ENCODE measurements around the gene PDPK1. TPM values are rescaled to one million over a fixed set of nuclear protein-coding genes. Genes with fewer than 3 reads are reported as not detected.
"Not testable (repeated sequence)": the region's sequence is repeated elsewhere in the genome, so short reads cannot be mapped to it uniquely, and the experiment has no call there.

PDPK1 gene
- total RNA-seq, 1 donor from 2014 or later: 46.4 TPM

DNA sequence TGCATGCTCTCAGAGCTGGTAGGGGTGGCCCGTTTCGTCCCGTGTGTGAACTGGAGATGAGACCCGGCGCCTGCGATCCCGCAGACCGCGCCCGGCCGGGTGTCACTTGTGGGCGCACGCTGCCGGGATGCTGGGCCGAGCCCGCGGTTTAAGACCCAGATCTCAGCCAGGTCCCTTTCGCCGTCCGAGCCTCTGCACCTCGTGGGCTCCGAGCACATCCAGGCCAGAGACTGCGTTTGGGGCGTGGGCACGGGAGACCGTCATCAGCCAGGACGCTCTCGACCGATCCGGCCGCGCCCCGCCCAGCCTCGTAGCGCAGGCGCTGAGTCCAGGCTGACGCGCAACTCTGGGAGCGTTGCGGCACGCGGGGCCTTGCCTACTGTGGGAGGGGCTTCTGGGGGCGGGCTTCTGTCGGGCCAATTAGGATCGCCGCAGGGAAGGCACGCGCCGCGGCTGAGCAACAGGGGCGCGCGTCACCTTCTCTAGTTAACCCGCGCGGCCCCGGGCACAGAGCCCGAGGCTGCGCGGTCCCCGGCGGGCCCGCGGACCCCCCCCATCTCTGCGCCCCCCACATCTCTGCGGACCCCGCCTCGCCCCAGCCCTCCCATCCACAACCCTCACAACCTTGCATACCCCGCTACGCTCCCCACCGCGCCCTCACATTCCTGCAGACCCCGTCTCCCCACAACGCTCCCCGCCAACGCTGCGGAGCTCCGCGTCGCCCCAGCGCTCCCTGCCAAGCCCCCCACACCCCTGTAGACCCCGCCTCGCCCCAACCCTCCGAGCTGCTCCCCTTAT lies 5.9 kb upstream of the PDPK1 start:
- Histone ChIP-seq H3K4me3 (peak overlapping the region; percentile 72), H3K27me3 (ENCODE audit: low read depth) (no peaks in the 10 kb centered on the region), H3K4me1 (peaks cover 28% of the 10 kb centered on the region), H3K9me3 (replicated peaks) (no peaks in the 10 kb centered on the region), H3K27ac (replicated peaks) (peak overlapping the region; percentile 88), H3K36me3 (peaks cover 25% of the 10 kb centered on the region)
- peak; percentile 99 for DNase-seq
- TF ChIP-seq, protein P1, sequence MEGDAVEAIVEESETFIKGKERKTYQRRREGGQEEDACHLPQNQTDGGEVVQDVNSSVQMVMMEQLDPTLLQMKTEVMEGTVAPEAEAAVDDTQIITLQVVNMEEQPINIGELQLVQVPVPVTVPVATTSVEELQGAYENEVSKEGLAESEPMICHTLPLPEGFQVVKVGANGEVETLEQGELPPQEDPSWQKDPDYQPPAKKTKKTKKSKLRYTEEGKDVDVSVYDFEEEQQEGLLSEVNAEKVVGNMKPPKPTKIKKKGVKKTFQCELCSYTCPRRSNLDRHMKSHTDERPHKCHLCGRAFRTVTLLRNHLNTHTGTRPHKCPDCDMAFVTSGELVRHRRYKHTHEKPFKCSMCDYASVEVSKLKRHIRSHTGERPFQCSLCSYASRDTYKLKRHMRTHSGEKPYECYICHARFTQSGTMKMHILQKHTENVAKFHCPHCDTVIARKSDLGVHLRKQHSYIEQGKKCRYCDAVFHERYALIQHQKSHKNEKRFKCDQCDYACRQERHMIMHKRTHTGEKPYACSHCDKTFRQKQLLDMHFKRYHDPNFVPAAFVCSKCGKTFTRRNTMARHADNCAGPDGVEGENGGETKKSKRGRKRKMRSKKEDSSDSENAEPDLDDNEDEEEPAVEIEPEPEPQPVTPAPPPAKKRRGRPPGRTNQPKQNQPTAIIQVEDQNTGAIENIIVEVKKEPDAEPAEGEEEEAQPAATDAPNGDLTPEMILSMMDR (IDR thresholded peaks at IDR 0.05; ENCODE audit: borderline replicate concordance): no peak
- intact Hi-C loops (cut with micrococcal nuclease): no loop called here

DNA sequence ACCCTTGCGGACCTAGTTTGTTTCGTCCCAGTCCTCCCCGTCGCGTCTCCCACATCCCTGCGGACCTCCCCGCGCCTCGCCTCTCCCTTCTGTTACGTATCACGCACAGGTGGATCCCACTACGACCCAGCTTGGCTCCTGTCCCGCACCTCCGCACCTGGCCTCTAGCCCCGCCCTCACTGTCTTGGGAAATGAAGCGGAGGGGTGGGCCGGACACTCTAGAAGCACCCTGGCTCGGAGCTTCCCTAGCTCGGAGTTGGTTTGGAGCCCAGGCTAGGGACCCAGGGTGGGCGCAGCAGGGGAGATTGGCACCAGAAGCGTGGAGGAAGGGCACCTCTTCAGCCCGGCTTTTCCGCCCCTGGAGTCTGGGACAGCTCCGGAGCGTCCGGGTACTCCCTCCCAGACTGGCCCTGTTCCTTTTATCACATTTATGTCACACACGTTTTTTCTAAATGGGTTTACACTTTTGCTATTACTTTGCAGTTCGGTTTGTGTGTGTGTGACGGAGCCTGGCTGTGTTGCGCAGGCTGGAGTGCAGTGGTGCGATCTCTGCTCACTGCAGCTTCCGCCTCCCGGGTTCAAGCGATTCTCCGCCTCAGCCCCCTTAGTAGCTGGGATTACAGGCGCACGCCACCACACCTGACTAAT lies 5.2 kb upstream of the PDPK1 start:
- no peaks in the 10 kb centered on the region for H3K9me3 ChIP-seq (replicated peaks)
- TF ChIP-seq, protein P1 (IDR thresholded peaks at IDR 0.05; ENCODE audit: borderline replicate concordance): no peak
- peak overlapping the region; percentile 88 for H3K27ac ChIP-seq (replicated peaks)
- no peaks in the 10 kb centered on the region for H3K27me3 ChIP-seq (ENCODE audit: low read depth)
- intact Hi-C loops (cut with micrococcal nuclease): no loop called here
- peaks cover 34% of the 10 kb centered on the region for H3K4me1 ChIP-seq
- peaks cover 20% of the 10 kb centered on the region for H3K36me3 ChIP-seq
- peak; percentile 57 for DNase-seq
- H3K4me3 ChIP-seq: peak overlapping the region; percentile 72

DNA sequence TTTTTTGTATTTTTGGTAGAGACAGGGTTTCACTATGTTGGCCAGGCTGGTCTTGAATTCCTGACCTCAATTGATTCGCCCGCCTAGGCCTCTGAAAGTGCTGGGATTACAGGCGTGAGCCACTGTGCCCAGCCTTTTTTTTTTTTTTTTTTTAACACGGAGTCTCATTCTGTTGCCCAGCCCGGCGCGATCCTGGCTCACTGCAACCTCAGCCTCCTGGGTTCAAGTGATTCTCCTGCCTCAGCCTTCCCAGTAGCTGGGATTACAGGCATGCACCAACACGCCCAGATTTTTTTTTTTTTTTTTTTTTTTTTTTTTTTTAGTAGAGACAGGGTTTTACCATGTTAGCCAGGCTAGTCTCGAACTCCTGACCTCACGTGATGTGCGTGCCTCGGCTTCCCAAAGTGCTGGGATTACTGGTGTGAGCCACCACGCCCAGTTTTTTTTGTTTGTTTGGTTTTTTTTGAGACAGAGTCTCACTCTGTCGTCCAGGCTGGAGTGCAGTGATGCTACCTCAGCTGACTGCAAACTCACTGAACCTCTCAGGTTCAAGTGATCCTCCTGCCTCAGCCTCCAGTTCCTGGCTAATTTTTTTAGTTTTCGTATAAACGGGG lies 4.6 kb upstream of the PDPK1 start:
- H3K9me3 ChIP-seq (replicated peaks); intact Hi-C loops (cut with micrococcal nuclease); DNase-seq; H3K27me3 ChIP-seq (ENCODE audit: low read depth): not testable (repeated sequence)
- Histone ChIP-seq H3K27ac (replicated peaks) (peak overlapping the region; percentile 88), H3K4me1 (peaks cover 34% of the 10 kb centered on the region), H3K4me3 (peak overlapping the region; percentile 72), H3K36me3 (peaks cover 14% of the 10 kb centered on the region)

DNA sequence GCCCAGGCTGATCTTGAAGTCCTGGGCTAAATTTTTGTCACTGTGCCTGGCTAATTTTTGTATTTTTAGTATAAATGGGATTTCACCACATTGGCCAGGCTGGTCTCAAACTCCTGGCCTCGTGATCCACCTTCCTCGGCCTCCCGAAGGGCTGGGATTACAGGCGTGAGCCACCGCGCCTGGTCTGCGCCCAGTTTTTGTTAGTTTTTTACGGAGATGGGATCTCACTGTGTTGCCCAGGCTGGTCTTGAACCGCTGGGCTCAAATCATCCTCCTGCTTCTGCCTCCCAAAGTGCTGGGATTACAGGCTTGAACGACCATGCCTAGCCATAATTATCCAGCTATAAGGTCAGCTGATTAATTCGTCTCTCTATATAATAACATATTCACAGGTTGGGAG lies 3.9 kb upstream of the PDPK1 start:
- Histone ChIP-seq H3K9me3 (replicated peaks) (no peaks in the 10 kb centered on the region), H3K4me1 (peaks cover 38% of the 10 kb centered on the region), H3K27ac (replicated peaks) (peak overlapping the region; percentile 88), H3K36me3 (peaks cover 7% of the 10 kb centered on the region), H3K4me3 (no peak overlapping the region), H3K27me3 (ENCODE audit: low read depth) (no peaks in the 10 kb centered on the region)
- intact Hi-C loops (cut with micrococcal nuclease): no loop called here
- TF ChIP-seq, protein P1 (IDR thresholded peaks at IDR 0.05; ENCODE audit: borderline replicate concordance): no peak
- DNase-seq: no peak

DNA sequence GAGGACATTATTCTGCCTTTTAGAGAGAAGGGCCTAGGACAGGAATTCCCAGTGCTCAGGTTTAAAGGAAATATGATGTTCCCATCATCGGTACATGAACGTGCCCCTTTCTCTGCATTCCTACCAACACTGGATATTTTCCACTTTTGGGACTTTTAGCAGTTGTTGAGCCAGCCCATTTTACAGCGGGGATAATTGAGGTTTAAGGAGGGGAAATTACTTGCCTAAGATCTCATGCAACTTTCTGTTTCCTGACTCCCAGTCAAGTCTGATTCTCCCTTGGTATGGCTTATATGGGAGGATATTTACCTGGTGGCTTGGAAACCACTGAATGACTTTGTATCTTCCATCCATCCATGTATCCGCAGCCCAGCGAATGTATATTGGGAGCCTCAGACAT lies 3.5 kb upstream of the PDPK1 start:
- H3K27me3 ChIP-seq (ENCODE audit: low read depth); H3K4me3 ChIP-seq; H3K9me3 ChIP-seq (replicated peaks); intact Hi-C loops (cut with micrococcal nuclease); DNase-seq; H3K27ac ChIP-seq (replicated peaks); H3K36me3 ChIP-seq: not testable (repeated sequence)
- peaks cover 43% of the 10 kb centered on the region for H3K4me1 ChIP-seq

DNA sequence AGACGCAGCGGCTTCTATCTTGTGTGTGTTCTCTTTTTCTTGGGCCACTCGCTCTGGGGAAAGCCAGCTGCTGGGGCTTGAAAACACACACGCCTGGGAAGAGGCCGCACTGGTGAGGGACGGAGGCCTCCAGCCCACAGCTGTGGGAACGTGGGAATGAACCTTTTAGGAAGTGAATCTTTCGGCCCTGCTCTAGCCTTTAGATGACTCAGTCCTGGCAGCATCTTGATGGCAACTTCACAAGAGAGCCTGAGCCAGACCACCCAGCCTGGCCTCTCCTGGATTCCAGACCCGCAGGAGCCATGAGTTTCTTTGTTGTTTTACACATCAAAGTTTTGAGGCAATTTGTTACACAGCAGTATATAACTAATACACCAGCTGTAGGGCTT lies 2.2 kb upstream of the PDPK1 start:
- Histone ChIP-seq H3K4me3 (no peak overlapping the region), H3K9me3 (replicated peaks) (no peaks in the 10 kb centered on the region), H3K4me1 (peaks cover 55% of the 10 kb centered on the region), H3K27ac (replicated peaks) (peak overlapping the region; percentile 92), H3K27me3 (ENCODE audit: low read depth) (no peaks in the 10 kb centered on the region), H3K36me3 (no peaks in the 10 kb centered on the region)
- intact Hi-C loops (cut with micrococcal nuclease): no loop called here
- TF ChIP-seq, protein P1 (IDR thresholded peaks at IDR 0.05; ENCODE audit: borderline replicate concordance): no peak
- no peak for DNase-seq

DNA sequence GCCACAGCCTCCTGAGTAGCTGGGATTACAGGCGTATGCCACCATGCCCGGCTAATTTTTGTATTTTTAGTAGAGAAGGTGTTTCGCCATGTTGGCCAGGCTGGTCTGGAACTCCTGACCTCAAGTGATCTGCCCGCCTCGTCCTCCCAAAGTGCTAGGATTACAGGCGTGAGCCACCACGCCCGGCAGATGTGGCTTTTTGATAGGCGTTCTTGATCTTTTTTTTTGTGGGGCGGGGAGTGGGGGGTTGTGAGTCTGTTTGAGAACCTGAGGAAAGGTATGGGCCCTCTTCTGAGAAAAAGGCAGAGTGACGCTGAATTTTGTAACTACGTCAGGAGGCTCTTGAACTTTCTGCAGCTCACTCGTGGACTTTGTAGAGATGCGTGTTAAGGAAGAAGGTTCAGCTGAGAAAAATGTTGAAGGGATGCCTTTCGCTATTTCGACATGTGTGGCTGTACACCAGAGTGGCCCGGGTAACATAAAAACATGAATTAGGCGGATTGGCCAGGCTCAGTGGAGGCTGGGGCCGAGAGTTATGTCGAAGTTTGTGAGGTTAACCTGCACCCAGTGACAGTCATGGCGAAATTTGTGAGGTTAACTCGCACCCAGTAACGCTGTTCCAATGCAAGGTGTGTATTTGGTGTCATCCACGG lies 1.5 kb downstream of the PDPK1 start:
- Histone ChIP-seq H3K4me1 (peaks cover 58% of the 10 kb centered on the region), H3K4me3 (peak overlapping the region; percentile 74)
- H3K36me3 ChIP-seq; H3K27me3 ChIP-seq (ENCODE audit: low read depth); DNase-seq; intact Hi-C loops (cut with micrococcal nuclease); H3K27ac ChIP-seq (replicated peaks); H3K9me3 ChIP-seq (replicated peaks): not testable (repeated sequence)
